Measurements from ENCODE around the gene SPPL2A.

DNA sequence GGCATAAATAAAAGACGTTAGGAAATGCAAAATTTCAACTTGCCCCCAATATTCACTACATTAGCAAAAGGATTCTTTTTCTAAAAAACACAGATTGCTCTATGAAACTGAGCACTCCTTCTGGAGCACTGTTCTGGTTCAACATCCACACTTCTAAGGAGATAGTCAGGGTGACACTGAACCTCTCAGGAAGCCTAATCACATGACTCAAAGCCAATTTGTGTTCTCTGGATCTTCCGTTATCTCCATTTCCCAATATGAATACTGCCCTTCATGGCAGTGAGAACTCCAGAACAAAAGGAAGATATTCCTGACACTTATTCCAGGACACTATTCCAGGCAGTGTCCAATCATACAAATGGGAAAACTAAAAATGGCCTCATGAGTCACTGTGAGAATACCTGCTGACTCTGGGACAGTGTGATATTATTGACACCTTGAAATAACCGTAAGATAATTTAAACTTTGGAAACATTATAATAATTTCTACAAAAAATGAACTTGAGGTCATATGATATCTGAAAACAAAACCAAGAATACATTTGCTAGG, 57.6 kb downstream of the SPPL2A start:
- TF ChIP-seq POLR2A (IDR thresholded peaks at IDR 0.05; ENCODE audit: low read depth) (no peak), EP300 (IDR thresholded peaks at IDR 0.05) (no peak), CTCF (IDR thresholded peaks at IDR 0.05) (no peak)
